Activated T-cell treated with anti-CD3 and anti-CD28 coated beads for 24 hours (primary cell): ENCODE results near the gene FAM81A.
"Not testable (repeated sequence)": the region's sequence is repeated elsewhere in the genome, so short reads cannot be mapped to it uniquely, and the experiment has no call there.

Source experiments
- DNase-seq: peaks from one replicate; pipeline ENCODE4 v3.0.0-alpha.2; 2020; ENCODE audit warnings: low read depth

The FAM81A gene

DNA sequence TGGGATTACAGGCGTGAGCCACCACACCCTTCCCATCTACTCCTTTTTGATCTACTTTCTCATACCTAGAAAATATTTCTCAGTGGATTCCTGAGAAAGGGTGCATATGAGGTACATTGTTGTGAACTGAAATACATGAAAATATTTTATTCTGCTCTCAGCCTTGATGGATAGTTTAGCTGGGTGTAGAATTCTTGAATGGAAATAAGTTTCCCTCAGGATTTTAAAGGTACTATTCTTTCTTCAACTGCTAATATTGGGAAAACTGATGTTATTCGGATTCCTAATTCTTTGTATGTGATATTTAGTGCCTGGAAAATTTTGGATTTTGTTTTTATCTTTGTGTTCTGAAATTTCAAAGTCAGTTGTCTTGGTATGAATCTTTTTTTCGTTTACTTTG lies 9.1 kb upstream of the FAM81A start:
- DNase-seq, result not testable (repeated sequence)

DNA sequence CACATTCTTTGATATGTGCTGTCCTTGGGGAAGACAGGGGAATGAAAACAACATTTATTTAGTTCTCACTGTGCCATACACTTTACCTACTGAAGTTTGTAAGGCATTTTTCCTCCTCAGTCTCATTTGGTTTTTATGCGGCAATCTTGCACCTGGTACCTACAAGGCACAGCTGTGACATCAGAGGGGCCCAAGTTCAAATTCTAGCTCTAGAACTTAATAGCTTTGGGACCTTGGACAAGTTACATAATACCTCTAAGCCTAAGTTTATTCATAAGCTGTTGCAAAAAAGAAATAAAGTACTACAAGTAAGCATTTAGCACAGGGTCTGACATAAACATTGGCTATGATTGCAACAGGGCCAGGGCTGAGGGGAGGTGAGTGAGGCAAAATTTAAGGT lies 5.6 kb upstream of the FAM81A start:
- DNase-seq, result no peak

DNA sequence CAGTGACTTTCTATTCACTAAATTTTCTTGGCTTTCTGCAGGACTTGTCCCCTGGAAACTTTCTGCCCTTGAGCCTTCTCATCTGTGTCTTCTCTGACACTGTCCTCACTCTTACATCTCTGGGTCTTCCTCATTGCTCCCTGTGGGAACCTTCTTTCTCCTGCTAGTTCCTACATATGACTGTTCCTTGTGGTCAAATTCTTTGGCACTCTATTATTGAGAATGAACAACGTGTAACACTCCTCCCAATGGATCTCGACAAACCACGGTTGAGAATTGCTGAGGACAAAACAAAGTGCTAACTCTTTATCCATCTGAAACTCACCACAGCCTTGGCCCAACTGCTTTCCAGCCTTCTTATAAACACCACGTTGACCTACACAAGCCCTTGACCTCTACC lies 3.5 kb upstream of the FAM81A start:
- DNase-seq, result no peak

DNA sequence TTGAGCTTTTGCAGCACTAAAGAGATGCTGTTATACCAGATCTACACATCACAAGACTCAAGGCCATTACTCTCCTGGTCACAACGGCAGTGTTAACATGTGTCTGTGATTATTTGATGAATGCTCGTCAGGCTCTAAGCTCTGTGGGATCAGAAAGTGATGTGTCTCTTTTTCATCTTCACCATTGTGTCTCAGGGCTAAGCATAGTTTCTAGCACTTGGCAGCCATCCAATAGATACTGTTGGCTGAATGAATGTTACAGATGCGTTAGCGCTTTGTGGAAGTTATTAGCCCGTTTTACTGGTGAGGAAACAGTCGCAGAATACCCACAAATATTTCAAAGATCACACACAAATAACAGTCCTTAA lies 1.2 kb upstream of the FAM81A start:
- no peak for DNase-seq

DNA sequence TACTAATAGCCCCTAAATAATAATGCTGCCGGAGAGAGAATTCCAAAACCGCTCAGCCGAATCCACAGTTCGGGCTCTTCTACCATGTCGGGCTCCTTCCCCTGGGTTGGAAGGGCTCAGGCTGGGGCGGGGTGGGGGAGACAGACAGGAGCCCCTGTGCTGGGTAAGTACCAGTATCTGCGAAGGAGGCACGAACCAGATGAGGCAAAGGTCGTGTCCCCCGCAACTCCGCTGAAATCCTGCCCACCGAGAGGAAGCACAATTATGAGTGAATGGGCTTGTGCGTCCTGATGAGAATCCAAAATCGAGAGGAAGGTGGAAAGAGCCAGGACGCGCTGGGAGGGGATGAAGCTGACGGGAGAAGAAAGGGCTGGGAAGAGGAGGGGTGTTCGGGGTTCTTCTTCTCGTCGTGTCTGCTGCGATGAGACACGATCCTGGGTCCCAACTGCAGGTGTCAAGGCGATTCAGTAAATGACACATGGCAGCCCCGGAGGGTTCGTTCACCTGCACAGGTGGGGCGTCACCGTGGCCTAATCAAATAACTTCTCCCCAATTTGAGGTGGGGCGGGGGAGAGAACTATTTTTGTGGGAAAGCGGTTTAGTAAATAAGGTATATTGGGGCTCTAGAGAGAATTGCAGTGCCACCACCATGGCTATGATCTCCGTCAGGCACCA lies 707 bp upstream of the FAM81A start:
- no peak for DNase-seq

DNA sequence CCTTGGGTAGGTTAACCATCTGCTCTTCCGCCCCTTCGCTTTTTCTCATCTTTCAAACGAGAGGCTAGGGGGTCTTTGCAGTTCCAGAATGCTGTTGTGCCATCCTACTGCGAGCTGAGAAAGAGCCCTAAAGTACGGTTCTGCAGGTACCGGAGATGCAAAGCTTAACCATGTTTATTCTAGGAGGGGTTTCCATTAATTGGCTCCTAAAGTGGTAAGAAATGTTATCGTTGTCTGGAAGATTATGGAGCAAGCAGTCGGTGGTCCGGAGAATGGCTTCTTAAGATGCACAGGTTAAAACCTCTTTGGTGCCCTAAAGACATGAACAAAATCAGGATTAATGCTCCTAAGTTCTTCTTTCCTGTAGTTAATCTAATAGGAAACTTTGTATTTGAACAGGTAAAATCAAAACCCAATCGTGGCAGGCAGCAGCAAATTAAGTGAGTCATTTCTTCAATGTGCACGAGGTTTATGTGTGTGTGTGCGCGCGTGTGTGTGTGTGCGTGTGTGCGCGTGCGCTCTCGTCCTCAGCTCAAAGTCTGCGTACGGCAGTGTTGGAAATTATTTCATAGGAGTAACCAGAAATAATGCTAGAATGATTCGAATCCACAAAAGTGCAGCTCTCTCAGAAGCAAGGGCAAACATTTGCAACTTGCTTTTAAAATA lies 772 bp downstream of the FAM81A start:
- no peak for DNase-seq

DNA sequence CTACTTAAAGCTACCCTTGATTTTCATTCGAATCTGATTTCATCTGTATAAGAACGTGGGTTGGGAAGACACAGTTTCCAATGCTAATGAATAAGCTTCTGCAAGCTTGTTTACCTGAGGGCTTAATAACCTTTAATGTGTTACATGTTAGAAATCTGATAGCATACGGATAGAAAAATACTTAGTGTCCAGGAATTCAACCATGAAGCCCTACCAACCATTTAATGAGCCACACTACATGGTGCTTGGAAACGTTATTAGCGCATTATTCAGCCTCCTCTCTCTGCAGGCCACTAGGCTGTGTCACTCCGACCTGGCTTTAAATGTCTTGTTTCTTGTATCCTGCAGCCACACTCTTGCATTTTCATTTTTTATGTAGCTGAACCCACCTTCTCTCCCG lies 1.6 kb downstream of the FAM81A start:
- DNase-seq, result no peak

DNA sequence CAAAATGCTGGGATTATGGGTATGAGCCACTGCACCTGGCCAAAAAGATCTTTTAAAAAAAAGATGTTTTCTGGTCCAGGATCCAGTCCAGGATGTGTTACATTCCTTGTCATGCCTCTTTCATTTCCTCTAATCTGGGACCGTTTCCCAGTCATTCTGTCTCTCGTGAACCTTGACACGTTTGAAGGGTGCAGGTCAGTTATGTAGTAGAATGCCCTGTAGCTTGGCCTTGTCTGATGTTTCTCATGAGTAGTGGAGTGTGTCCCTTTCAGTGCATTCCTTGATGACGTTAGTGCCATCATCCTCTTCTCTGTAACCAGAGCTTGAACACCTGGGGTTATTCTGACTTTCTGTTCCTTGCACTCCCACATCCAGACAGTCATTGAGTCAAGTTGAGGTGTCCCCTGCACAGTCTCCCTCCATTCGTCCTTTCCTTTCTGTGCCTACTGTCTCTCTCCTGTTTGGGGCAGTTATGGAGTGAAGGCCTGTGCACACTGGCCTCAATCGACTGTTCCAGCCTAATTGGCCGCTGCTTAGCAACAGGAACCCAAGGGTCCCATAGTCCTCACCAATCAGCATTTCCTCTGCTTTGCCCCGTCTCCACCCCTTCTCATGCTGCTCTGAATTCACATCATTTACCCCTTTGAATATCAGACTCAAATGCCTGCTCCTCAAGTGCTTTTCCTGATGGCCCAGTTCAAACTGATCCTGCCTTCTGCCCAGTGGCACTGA lies 5.5 kb downstream of the FAM81A start:
- no peak for DNase-seq

DNA sequence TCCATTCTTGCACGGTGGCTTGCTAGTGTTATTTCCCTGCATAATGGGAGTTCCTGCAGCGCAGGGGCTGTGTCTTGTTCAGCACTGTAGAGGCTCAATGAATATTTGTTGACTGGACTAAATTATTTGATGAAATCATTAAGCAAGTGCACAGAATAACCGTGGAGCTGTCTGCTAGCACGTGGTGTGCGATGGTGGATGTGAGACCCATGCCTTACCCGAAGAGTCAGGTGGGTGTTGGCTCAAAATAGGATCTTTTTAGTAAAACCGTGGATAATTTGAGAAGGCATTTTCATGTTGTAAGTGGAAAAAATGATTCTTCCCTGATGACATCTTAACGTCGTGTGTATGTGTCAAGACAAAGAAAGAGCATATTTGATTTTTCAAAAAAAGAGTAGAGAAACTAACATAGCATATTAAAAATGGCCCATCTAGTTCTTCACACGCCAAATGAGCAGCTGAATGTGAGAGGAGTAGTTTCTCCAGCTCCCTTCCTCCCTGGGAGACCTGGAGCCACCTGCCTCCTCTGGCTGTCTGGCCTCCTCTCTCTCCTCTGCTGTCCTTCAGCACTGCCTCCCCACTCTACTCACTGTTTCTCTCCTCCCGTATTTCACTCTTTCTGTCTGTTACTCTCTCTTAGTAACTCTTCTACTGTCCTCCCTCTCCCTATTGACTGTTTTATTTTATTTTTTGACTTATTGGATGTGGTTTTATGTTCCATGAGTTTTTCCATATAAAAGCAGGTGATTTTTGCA lies 6.3 kb downstream of the FAM81A start:
- DNase-seq, result no peak

DNA sequence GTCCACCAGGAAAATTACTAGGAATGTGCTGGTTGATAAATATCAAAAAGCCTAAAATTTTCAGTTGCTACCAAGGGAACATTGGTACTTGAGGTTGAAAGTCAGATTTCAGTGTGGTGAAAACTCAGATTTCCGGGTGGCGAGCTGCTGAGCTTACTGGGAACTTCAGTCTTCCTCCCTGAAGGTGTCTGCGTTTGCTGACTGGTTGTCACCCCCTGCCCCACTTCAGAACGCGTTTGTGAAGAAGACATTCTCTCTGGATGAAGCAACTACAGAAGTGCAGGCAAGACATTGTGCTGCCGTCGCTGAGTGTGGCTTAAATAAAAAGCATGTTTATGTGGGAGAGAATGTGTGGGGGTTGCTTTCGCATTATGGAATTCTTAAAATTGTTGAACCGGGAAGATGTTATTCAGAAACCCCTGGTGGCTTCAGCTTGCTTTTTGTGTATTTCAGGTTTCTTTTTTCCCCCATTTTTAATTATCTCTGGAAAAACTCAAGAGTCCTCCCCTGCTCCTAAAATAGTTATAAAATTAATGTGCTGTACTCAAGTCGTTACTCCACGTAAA lies 7.1 kb downstream of the FAM81A start:
- no peak for DNase-seq

DNA sequence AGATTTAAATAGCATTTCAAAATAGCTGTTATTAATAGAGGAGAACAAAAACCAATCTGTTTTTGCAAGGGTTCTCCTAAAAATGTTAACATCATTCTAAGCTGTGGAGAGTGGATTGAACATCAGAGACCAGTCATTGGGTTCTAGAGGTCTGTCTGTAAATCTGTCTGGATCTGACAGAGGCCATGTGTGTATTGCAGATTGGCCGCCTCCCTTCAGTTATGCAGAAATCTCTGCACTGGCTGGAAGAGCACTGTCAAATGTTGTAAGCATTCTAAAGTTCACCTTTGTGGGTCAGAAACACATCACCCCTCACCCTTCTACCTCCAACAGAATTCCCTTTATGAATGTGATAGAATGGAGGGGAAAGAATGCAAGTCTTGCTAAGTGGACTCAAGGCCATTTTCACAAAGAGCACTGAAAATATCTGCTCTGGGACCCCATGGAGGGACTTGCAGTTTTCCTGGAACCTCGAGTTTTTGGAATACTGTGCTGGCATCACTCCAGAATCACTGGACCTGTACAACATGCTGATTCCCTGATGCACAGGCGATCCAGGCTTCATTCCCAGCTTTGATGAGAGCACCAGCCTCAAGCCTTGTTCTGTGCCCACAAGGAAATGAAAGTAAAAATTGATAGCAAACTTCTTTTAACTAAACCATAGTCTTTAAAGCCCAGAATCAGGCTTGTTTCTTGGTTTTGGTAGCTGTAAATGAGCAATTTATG lies 8.4 kb downstream of the FAM81A start:
- DNase-seq, result no peak

DNA sequence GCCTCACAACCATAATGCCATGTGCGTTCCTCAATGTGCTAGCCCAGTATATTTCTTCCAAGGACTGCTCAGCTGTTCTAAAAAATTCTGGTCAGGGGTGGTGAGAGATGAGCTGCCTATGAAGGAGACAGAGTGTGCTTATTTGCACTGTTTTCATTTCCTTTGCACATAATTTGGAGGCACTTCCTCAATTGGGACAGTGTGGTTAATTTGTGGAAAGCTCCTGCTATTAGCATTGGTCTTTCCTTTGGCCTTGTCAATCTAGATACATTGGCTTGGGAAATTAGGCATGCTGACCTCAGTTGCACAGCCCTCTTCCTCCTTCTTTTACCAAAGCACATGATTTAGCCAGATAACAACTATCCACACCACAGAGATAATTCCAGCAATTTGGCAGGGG lies 9.4 kb downstream of the FAM81A start:
- no peak for DNase-seq

DNA sequence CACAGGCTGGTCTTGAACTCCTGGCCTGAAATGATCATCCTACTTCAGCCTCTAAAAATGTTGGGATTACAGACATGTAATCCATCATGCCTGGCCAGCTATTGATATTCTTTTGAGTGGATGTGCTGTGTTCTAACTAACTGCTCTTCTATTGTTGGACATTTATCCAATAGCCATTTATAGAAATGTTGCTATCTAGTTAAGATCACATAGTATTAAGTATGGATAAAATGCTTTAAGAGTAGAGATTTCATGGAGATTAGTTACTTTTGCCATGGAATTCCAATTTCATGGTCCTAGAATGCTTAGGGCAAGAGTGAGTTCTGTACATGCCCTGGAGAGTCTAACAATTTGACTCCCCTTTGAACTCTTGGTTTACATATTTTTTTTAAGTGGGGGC lies 10.9 kb downstream of the FAM81A start:
- no peak for DNase-seq

DNA sequence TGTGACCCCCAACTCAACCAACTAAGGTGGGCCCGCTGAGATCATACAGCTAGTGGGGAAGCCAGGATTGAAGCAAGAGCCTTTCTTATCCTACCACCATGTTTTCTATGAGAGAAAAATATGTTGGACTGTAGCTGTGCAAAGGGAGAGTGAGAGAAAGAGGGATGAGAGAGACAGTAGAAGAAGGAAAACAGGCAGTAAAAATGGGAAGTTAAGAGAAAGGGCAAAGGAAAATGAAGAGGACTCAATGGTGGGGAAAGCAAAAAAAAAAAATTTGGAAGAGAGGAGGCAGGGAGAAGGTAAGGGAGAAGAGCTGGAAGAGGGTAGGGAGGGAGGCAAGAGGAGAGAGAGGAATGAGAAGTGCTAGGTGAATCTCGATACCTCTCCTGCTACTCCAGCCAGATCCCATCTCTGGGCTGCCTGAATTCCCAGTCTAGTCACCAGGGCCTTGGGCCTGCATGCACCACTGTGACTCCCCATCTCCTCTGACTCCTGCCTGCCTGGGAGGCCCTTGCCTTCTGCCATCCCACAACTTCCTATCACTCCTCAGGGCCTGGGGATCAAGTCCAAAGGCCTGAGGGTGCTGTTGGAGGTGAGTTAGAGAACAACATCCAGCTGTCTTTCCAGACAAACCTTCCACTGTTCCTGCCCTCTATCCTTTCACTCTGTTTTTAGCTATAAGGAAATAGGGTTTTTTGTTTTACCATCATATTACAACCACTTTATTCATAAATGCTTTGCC lies 15.7 kb downstream of the FAM81A start:
- no peak for DNase-seq

DNA sequence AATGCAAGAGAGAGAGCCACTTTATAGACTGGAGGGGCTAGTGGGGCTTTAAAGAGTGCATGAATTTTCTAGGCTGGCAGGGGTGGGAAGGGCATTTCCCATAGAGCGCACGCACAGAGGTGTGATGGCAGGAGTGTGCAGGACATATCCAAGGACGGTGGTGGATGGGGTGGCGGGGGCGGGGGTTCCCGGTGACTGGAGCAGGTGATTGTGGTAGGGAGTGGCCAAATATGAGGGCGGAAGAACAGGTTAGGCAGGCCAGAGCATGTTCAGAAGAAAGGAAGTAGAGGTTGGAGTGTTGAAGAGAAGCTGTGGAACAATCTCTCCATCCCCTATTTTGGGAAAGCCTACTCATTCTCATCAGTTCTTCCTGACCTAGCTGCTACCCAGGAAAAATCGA lies 18.1 kb downstream of the FAM81A start:
- no peak for DNase-seq

DNA sequence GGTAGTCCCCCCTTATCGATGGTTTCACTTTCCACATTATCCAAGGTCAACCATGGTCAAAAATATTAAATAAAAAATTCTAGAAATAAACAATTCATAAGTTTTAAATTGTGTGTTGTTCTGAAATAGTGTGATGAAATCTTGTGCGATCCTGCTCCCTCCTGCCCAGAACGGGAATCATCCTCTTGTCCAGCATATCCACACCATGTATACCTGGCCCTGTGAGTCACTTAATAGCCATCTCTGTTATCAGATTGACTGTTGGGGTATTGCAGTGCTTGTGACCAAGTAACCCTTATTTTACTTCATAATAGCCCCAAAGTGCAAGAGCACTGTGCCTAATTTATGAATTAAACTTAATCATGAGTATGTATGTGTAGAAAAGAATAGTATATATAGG lies 19.1 kb downstream of the FAM81A start:
- DNase-seq, result no peak

DNA sequence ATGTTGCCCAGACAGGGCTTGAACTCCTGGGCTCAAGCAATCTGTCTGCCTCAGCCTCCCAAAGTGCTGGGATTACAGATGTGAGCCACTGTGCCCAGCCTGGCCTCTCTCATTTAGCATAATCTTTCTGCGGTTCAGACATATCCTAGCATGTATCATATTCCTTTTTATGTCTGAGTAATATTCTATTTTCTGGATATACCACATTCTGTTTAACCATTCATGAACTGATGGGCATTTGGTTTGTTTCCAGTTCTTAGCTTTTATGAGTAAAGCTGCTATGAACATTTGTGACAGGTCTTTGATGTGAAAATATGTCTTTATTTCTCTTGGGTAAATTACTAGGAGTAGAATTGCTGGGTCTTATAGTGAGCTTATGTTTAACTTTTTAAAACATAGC lies 23.5 kb downstream of the FAM81A start:
- no peak for DNase-seq

DNA sequence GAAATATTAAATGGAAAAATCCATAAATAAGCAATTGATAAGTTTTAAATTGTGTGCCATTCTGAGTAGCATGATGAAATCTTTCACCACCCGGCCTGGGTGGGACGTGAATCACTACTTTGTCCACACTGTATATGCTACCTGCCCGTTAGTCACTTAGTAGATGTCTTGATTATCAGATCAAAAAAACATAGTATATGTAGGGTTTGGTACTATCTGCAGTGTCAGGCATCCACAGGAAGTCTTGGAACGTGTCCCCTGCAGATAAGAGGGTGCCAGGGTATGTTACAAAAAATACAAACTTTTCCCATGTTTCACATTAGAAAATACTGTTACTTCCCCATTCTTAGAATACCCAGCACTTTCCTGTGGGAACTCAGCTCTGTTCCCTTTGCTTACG lies 35.2 kb downstream of the FAM81A start:
- DNase-seq, result no peak

DNA sequence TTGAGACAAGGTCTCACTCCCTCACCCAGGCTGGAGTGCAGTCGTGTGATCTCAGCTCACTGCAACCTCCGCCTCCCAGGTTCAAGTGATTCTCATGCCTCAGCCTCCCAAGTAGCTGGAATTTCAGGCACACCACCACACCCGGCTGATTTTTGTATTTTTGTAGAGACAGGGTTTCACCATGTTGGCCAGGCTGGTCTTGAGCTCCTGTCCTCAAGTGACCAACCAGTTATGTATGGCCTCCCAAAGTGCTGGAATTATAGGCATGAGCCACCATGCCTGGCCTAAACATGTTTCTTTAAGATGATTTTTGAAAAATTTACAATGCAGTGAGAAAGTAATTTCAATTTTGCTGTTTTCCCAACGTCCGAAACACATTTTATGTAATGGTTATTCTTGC lies 37.2 kb downstream of the FAM81A start:
- not testable (repeated sequence) for DNase-seq

DNA sequence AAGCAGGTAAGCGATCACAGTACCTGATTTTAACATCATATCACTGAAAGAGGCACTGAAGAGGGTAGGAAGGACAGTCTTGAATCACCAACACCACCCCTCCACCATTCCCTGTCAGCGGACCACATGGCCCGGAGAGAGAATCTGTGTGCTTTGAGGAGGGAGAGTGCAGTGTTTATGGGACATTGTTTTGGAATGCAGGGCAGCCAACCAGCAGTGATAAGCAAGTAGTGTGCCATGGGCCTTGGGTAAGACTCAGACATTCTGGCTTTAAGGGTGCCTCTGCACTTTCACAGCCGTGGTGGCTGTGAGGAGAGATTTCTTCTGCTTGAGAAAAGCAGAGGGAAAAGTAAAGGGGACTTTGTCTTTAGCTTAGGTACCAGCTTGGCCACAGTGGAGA lies 46.4 kb downstream of the FAM81A start:
- no peak for DNase-seq

DNA sequence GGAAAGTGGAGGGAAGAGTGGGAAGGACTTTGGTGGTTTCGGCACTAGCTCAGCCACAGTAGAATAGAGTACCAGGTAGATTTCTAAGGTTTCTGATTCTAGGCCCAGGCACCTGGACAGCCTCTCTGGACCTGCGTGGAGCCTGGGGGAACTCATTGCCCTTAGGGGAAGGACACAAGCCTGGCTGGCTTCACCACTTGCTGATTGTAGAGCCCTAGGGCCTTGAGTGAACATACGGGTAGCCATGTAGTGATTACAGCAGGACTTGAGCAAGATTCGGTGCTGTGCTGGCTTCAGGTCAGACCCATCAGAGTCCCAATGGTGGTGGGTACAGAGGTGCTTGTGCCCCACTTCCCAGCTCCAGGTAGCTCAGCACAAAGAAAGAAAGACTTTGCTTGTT lies 47.0 kb downstream of the FAM81A start:
- DNase-seq, result no peak
